ENCODE data around the gene DMD. TPM values are rescaled to one million over a fixed set of nuclear protein-coding genes. Genes with fewer than 3 reads are reported as not detected.

The DMD gene
- total and polyA plus RNA-seq, 4 experiments from 2014 or later = 0.18 to 0.55 (median 0.19) TPM; not detected in 1

- H3K27ac Mint-ChIP-seq = no peak overlapping the region
- no peak overlapping the region for H3K4me3 Mint-ChIP-seq
- H3K27ac ChIP-seq (ENCODE audit: low read depth, low read length) = no peak overlapping the region
- peaks cover 0 to 5% (median 0%) of the 10 kb centered on the region in 8 donors for H3K9me3 Mint-ChIP-seq
- H3K27me3 ChIP-seq (ENCODE audit: insufficient read depth, low read length) = no peaks in the 10 kb centered on the region
- ChIA-PET POLR2A (ENCODE audit: partially characterized antibody) (no interaction called here), CTCF (ENCODE audit: partially characterized antibody) (no interaction called here)
- no peak for DNase-seq
- H3K4me3 ChIP-seq (ENCODE audit: low read length in 2 of 2) = no peak overlapping the region
- no peaks in the 10 kb centered on the region for H3K27me3 Mint-ChIP-seq
- no peaks in the 10 kb centered on the region for H3K4me1 ChIP-seq (ENCODE audit: insufficient read depth, low read length)
- H3K9me3 ChIP-seq (ENCODE audit: control insufficient read depth in 1 of 2, low read length in 2 of 2) = no peaks in the 10 kb centered on the region
- H3K36me3 Mint-ChIP-seq = no peaks in the 10 kb centered on the region
- no peaks in the 10 kb centered on the region for H3K4me1 Mint-ChIP-seq
- intact Hi-C loops (cut with micrococcal nuclease) = no loop called here
- H3K36me3 ChIP-seq (ENCODE audit: insufficient read depth, low read length) = no peaks in the 10 kb centered on the region
Measured at GRCh38 chrX:32644476-32645245, 566.7 kb downstream of the DMD start.

- no peak for DNase-seq
- no peak overlapping the region for H3K27ac ChIP-seq (ENCODE audit: low read depth, low read length)
- Mint-ChIP-seq H3K4me3 (no peak overlapping the region), H3K36me3 (no peaks in the 10 kb centered on the region), H3K9me3 (peaks cover 0 to 5% (median 0%) of the 10 kb centered on the region in 8 donors), H3K27ac (no peak overlapping the region), H3K4me1 (no peaks in the 10 kb centered on the region), H3K27me3 (no peaks in the 10 kb centered on the region)
- no peaks in the 10 kb centered on the region for H3K36me3 ChIP-seq (ENCODE audit: insufficient read depth, low read length)
- no peak overlapping the region for H3K4me3 ChIP-seq (ENCODE audit: low read length in 2 of 2)
- ChIA-PET POLR2A (ENCODE audit: partially characterized antibody) (no interaction called here), CTCF (ENCODE audit: partially characterized antibody) (no interaction called here)
- H3K27me3 ChIP-seq (ENCODE audit: insufficient read depth, low read length) = no peaks in the 10 kb centered on the region
- intact Hi-C loops (cut with micrococcal nuclease) = no loop called here
- no peaks in the 10 kb centered on the region for H3K4me1 ChIP-seq (ENCODE audit: insufficient read depth, low read length)
- no peaks in the 10 kb centered on the region for H3K9me3 ChIP-seq (ENCODE audit: control insufficient read depth in 1 of 2, low read length in 2 of 2)
Measured at GRCh38 chrX:32642283-32642682, 569.1 kb downstream of the DMD start.

- DNase-seq = no peak
- Mint-ChIP-seq H3K9me3 (peaks cover 0 to 8% (median 3%) of the 10 kb centered on the region in 8 donors), H3K27me3 (no peaks in the 10 kb centered on the region), H3K4me3 (no peak overlapping the region), H3K36me3 (no peaks in the 10 kb centered on the region), H3K27ac (no peak overlapping the region), H3K4me1 (no peaks in the 10 kb centered on the region)
- ChIA-PET CTCF (ENCODE audit: partially characterized antibody) (no interaction called here), POLR2A (ENCODE audit: partially characterized antibody) (no interaction called here)
- H3K27ac ChIP-seq (ENCODE audit: low read depth, low read length) = no peak overlapping the region
- intact Hi-C loops (cut with micrococcal nuclease) = no loop called here
- no peaks in the 10 kb centered on the region for H3K4me1 ChIP-seq (ENCODE audit: insufficient read depth, low read length)
- H3K27me3 ChIP-seq (ENCODE audit: insufficient read depth, low read length) = no peaks in the 10 kb centered on the region
- H3K9me3 ChIP-seq (ENCODE audit: control insufficient read depth in 1 of 2, low read length in 2 of 2) = no peaks in the 10 kb centered on the region
- H3K36me3 ChIP-seq (ENCODE audit: insufficient read depth, low read length) = no peaks in the 10 kb centered on the region
- no peak overlapping the region for H3K4me3 ChIP-seq (ENCODE audit: low read length in 2 of 2)
Measured at GRCh38 chrX:32618154-32618553, 593.2 kb downstream of the DMD start.

- no peak for DNase-seq
- CTCF ChIA-PET (ENCODE audit: partially characterized antibody) = no interaction called here
- H3K9me3 ChIP-seq (ENCODE audit: control insufficient read depth in 1 of 2, low read length in 2 of 2) = no peaks in the 10 kb centered on the region
- Mint-ChIP-seq H3K9me3 (peaks cover 0 to 8% (median 2%) of the 10 kb centered on the region in 8 donors), H3K4me1 (no peaks in the 10 kb centered on the region), H3K36me3 (no peaks in the 10 kb centered on the region), H3K27ac (no peak overlapping the region), H3K27me3 (no peaks in the 10 kb centered on the region), H3K4me3 (no peak overlapping the region)
- H3K4me1 ChIP-seq (ENCODE audit: insufficient read depth, low read length) = no peaks in the 10 kb centered on the region
- intact Hi-C loops (cut with micrococcal nuclease) = no loop called here
- no peak overlapping the region for H3K4me3 ChIP-seq (ENCODE audit: low read length in 2 of 2)
- H3K36me3 ChIP-seq (ENCODE audit: insufficient read depth, low read length) = no peaks in the 10 kb centered on the region
- POLR2A ChIA-PET (ENCODE audit: partially characterized antibody) = no interaction called here
- H3K27ac ChIP-seq (ENCODE audit: low read depth, low read length) = no peak overlapping the region
- no peaks in the 10 kb centered on the region for H3K27me3 ChIP-seq (ENCODE audit: insufficient read depth, low read length)
Measured at GRCh38 chrX:32614707-32615106, 596.6 kb downstream of the DMD start.

- H3K36me3 Mint-ChIP-seq = no peaks in the 10 kb centered on the region
- Histone ChIP-seq H3K27ac (ENCODE audit: low read depth, low read length) (no peak overlapping the region), H3K27me3 (ENCODE audit: insufficient read depth, low read length) (no peaks in the 10 kb centered on the region), H3K9me3 (ENCODE audit: control insufficient read depth in 1 of 2, low read length in 2 of 2) (no peaks in the 10 kb centered on the region), H3K4me3 (ENCODE audit: low read length in 2 of 2) (no peak overlapping the region), H3K4me1 (ENCODE audit: insufficient read depth, low read length) (no peaks in the 10 kb centered on the region), H3K36me3 (ENCODE audit: insufficient read depth, low read length) (no peaks in the 10 kb centered on the region)
- DNase-seq = no peak
- H3K9me3 Mint-ChIP-seq = peaks cover 0 to 4% (median 1%) of the 10 kb centered on the region in 8 donors
- no peak overlapping the region for H3K27ac Mint-ChIP-seq
- intact Hi-C loops (cut with micrococcal nuclease) = no loop called here
- POLR2A ChIA-PET (ENCODE audit: partially characterized antibody) = no interaction called here
- no peak overlapping the region for H3K4me3 Mint-ChIP-seq
- H3K27me3 Mint-ChIP-seq = peaks cover 0 to 1% of the 10 kb centered on the region in 2 donors
- CTCF ChIA-PET (ENCODE audit: partially characterized antibody) = no interaction called here
- H3K4me1 Mint-ChIP-seq = no peaks in the 10 kb centered on the region
Measured at GRCh38 chrX:32599156-32599555, 612.2 kb downstream of the DMD start.

- peaks cover 0 to 1% of the 10 kb centered on the region in 2 donors for H3K27me3 Mint-ChIP-seq
- H3K27me3 ChIP-seq (ENCODE audit: insufficient read depth, low read length) = no peaks in the 10 kb centered on the region
- no peaks in the 10 kb centered on the region for H3K9me3 ChIP-seq (ENCODE audit: control insufficient read depth in 1 of 2, low read length in 2 of 2)
- ChIA-PET CTCF (ENCODE audit: partially characterized antibody) (no interaction called here), POLR2A (ENCODE audit: partially characterized antibody) (no interaction called here)
- no peak overlapping the region for H3K4me3 ChIP-seq (ENCODE audit: low read length in 2 of 2)
- H3K27ac ChIP-seq (ENCODE audit: low read depth, low read length) = no peak overlapping the region
- no peak overlapping the region for H3K27ac Mint-ChIP-seq
- no peaks in the 10 kb centered on the region for H3K36me3 ChIP-seq (ENCODE audit: insufficient read depth, low read length)
- no peaks in the 10 kb centered on the region for H3K4me1 ChIP-seq (ENCODE audit: insufficient read depth, low read length)
- intact Hi-C loops (cut with micrococcal nuclease) = no loop called here
- DNase-seq = no peak
- no peak overlapping the region for H3K4me3 Mint-ChIP-seq
- no peaks in the 10 kb centered on the region for H3K4me1 Mint-ChIP-seq
- H3K9me3 Mint-ChIP-seq = peaks cover 0 to 4% (median 1%) of the 10 kb centered on the region in 8 donors
- H3K36me3 Mint-ChIP-seq = no peaks in the 10 kb centered on the region
Measured at GRCh38 chrX:32598707-32599106, 612.6 kb downstream of the DMD start.

GRCh38 chrX:32597777-32598176, 613.6 kb downstream of the DMD start:
- no peaks in the 10 kb centered on the region for H3K9me3 ChIP-seq (ENCODE audit: control insufficient read depth in 1 of 2, low read length in 2 of 2)
- no peaks in the 10 kb centered on the region for H3K36me3 Mint-ChIP-seq
- POLR2A ChIA-PET (ENCODE audit: partially characterized antibody) = no interaction called here
- no peaks in the 10 kb centered on the region for H3K27me3 ChIP-seq (ENCODE audit: insufficient read depth, low read length)
- no peak overlapping the region for H3K27ac Mint-ChIP-seq
- DNase-seq = no peak
- CTCF ChIA-PET (ENCODE audit: partially characterized antibody) = no interaction called here
- intact Hi-C loops (cut with micrococcal nuclease) = no loop called here
- peaks cover 0 to 4% (median 1%) of the 10 kb centered on the region in 8 donors for H3K9me3 Mint-ChIP-seq
- H3K27ac ChIP-seq (ENCODE audit: low read depth, low read length) = no peak overlapping the region
- peaks cover 0 to 1% of the 10 kb centered on the region in 2 donors for H3K27me3 Mint-ChIP-seq
- H3K36me3 ChIP-seq (ENCODE audit: insufficient read depth, low read length) = no peaks in the 10 kb centered on the region
- H3K4me3 Mint-ChIP-seq = no peak overlapping the region
- H3K4me1 Mint-ChIP-seq = no peaks in the 10 kb centered on the region
- no peak overlapping the region for H3K4me3 ChIP-seq (ENCODE audit: low read length in 2 of 2)
- H3K4me1 ChIP-seq (ENCODE audit: insufficient read depth, low read length) = no peaks in the 10 kb centered on the region
